ENCODE measurements around the gene SLC41A1. TPM values are rescaled to one million over a fixed set of nuclear protein-coding genes. Genes with fewer than 3 reads are reported as not detected.

SLC41A1 gene
- total RNA-seq, 1 donor from 2014 or later: 16.8 TPM

DNA sequence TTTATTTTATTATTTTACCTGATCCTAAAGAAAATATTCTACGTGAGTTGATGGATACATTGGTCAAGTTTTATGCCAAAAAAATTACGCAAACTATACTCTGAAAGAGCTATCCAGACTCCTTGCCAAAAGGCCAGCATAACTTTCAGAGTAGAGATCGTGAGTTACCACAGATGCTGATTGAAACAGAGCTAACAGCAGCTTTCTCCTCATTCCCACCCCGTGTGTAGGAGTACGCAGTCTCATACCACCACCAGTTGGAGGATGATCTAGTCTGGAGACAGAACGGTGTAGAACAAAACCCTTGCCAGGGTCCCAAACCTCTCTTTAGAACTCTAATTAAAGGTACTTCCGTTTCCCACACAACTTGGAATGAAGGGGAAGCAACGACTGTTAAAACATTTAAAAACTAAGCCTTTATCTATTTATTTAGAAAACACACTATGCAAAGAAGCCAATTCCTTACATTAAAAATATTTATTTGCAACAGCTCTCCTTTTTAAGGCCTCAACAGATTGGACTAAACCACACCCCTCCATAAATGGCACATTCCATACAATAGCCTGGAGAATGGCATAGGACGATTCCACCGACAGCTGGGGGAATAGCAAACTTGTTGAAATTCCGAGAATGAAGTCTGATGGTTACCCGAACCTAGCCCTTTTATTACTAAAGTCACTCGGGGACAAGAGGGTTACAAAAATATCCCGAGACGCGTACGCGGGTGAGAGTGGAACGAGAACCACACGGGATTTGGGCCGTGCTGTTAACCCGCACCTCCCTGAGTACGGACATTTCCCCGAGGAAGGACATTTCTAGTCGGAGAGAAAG is 64.4 kb downstream of the SLC41A1 start:
- Mint-ChIP-seq H3K4me3 (ENCODE audit: low read depth) (peak overlapping the region; percentile 97), H3K9me3 (ENCODE audit: low read depth) (no peaks in the 10 kb centered on the region), H3K27ac (peak overlapping the region; percentile 98), H3K4me1 (ENCODE audit: low read depth) (peaks cover 25% of the 10 kb centered on the region), H3K36me3 (ENCODE audit: insufficient read depth) (no peaks in the 10 kb centered on the region), H3K27me3 (no peaks in the 10 kb centered on the region)
- no peak for TF ChIP-seq CTCF (IDR thresholded peaks at IDR 0.05; ENCODE audit: unreplicated experiment)
- no peak for DNase-seq (ENCODE audit: low spot score, unreplicated experiment)

DNA sequence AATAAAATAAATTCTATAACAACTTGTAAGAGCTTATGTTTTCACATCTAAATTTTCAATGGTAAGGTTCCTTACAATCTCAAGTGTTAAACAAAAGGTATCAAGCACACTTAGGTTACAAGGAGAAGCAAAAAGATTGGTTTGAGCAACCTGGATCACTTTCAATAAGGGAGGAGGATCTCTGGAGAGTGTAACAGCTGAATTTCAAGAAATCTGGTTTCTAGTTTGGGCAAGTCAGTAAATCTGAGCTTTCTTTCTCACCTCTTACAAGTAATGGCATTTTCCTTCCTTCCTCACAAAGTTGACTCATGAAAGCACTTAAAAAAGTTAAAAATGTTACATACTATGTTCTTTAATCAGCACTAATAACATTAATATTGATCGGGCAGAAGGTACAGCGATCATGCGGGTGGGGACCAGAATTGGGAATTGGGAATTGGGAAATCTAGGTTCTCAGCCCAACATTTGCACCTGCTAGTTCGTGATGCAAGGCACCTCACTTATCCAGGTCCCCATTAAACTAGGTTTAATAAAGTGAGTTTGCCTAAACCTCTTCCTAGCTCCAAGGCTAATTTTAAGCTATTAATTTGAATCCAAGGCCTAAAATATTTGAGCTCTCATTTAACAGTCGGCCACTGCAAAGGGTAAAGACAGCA is 66.1 kb downstream of the SLC41A1 start:
- DNase-seq (ENCODE audit: low spot score, unreplicated experiment): no peak
- TF ChIP-seq CTCF (IDR thresholded peaks at IDR 0.05; ENCODE audit: unreplicated experiment): no peak
- H3K9me3 Mint-ChIP-seq (ENCODE audit: low read depth): no peaks in the 10 kb centered on the region
- H3K36me3 Mint-ChIP-seq (ENCODE audit: insufficient read depth): no peaks in the 10 kb centered on the region
- peak overlapping the region; percentile 40 for H3K4me3 Mint-ChIP-seq (ENCODE audit: low read depth)
- H3K27me3 Mint-ChIP-seq: no peaks in the 10 kb centered on the region
- peaks cover 35% of the 10 kb centered on the region for H3K4me1 Mint-ChIP-seq (ENCODE audit: low read depth)
- peak overlapping the region; percentile 53 for H3K27ac Mint-ChIP-seq

DNA sequence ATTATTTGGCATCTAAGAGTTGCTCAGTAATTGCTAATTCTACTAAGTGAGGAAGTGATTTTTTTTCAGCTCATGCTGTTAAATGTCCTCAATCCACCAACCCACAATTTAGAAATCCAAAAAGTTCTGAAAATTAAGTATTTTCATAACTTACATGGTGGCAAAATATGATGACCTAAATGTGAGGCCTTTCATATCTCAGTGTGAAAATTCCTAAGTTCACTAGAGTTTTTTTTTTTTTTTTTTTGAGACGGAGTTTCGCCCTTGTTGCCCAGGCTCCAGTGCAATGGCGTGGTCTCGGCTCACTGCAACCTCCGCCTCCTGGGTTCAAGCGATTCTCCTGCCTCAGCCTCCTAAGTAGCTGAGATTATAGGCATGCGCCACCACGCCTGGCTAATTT is 68.6 kb downstream of the SLC41A1 start:
- Mint-ChIP-seq H3K27me3 (no peaks in the 10 kb centered on the region), H3K4me1 (ENCODE audit: low read depth) (peaks cover 41% of the 10 kb centered on the region), H3K27ac (peak overlapping the region; percentile 72), H3K9me3 (ENCODE audit: low read depth) (no peaks in the 10 kb centered on the region), H3K36me3 (ENCODE audit: insufficient read depth) (no peaks in the 10 kb centered on the region), H3K4me3 (ENCODE audit: low read depth) (no peak overlapping the region)
- TF ChIP-seq CTCF (IDR thresholded peaks at IDR 0.05; ENCODE audit: unreplicated experiment): no peak
- DNase-seq (ENCODE audit: low spot score, unreplicated experiment): no peak

DNA sequence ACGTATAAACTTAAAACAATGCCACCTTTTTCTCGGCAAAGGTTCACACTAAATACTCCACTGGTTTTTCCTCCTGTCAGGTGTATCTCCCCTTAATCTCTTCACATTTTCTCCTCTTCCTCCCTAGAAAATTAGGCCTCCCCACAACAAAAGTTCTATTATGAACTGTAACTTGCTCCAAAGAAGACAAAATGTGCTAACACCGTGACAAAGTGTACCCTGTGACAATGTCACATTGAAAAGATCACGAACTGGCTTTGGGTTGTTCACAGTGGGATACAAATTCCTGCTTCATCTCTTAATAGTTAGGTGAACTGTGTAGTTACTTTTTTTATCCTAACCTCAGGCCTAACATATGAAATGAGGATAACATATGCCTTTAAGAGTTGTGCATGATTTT is 69.0 kb downstream of the SLC41A1 start:
- H3K27me3 Mint-ChIP-seq: no peaks in the 10 kb centered on the region
- DNase-seq (ENCODE audit: low spot score, unreplicated experiment): no peak
- no peaks in the 10 kb centered on the region for H3K9me3 Mint-ChIP-seq (ENCODE audit: low read depth)
- no peak overlapping the region for H3K4me3 Mint-ChIP-seq (ENCODE audit: low read depth)
- peaks cover 42% of the 10 kb centered on the region for H3K4me1 Mint-ChIP-seq (ENCODE audit: low read depth)
- H3K27ac Mint-ChIP-seq: peak overlapping the region; percentile 72
- TF ChIP-seq CTCF (IDR thresholded peaks at IDR 0.05; ENCODE audit: unreplicated experiment): no peak
- H3K36me3 Mint-ChIP-seq (ENCODE audit: insufficient read depth): peaks cover 1% of the 10 kb centered on the region

- no peaks in the 10 kb centered on the region for H3K27me3 Mint-ChIP-seq
- H3K9me3 Mint-ChIP-seq (ENCODE audit: low read depth): no peaks in the 10 kb centered on the region
- peaks cover 3% of the 10 kb centered on the region for H3K36me3 Mint-ChIP-seq (ENCODE audit: insufficient read depth)
- H3K4me3 Mint-ChIP-seq (ENCODE audit: low read depth): no peak overlapping the region
- peaks cover 32% of the 10 kb centered on the region for H3K4me1 Mint-ChIP-seq (ENCODE audit: low read depth)
- TF ChIP-seq CTCF (IDR thresholded peaks at IDR 0.05; ENCODE audit: unreplicated experiment): no peak
- peak overlapping the region; percentile 53 for H3K27ac Mint-ChIP-seq
- no peak for DNase-seq (ENCODE audit: low spot score, unreplicated experiment)
Observed at GRCh38 chr1:205741681-205742080, 71.3 kb downstream of the SLC41A1 start.

Measured in progenitor cell of endocrine pancreas (in vitro differentiated cells).